HEK293T (cell line): Measurements from ENCODE around the gene R3HDM2.

Source experiments
- ARNT ChIP-seq: fragments of 450-650 bp; IDR thresholded peaks from 2 replicates; pipeline ENCODE4 v1.6.1; 2017; ENCODE audit warnings: mild to moderate bottlenecking
- BHLHE40 ChIP-seq: fragments of 450-650 bp; IDR thresholded peaks from 2 replicates; pipeline ENCODE4 v1.6.1; 2016; ENCODE audit warnings: mild to moderate bottlenecking, moderate library complexity, borderline replicate concordance
- CTBP1 ChIP-seq: fragments of 450-650 bp; IDR thresholded peaks from 2 replicates; pipeline ENCODE4 v1.6.1; 2016; ENCODE audit warnings: borderline replicate concordance
- ELF4 ChIP-seq: fragments of 450-650 bp; IDR thresholded peaks from 2 replicates; pipeline ENCODE4 v1.6.1; 2017; ENCODE audit warnings: antibody characterized with exemption
- FOXK2 ChIP-seq: fragments of 450-650 bp; IDR thresholded peaks from 2 replicates; pipeline ENCODE4 v1.6.1; 2016; ENCODE audit warnings: mild to moderate bottlenecking
- FOXM1 ChIP-seq: fragments of 450-650 bp; IDR thresholded peaks from 2 replicates; pipeline ENCODE4 v1.6.1; 2017; ENCODE audit warnings: mild to moderate bottlenecking, borderline replicate concordance
- HDGF ChIP-seq: fragments of 450-650 bp; IDR thresholded peaks from 2 replicates; pipeline ENCODE4 v1.6.1; 2017; ENCODE audit warnings: antibody characterized with exemption, borderline replicate concordance
- PKNOX1 ChIP-seq: fragments of 450-650 bp; IDR thresholded peaks from 2 replicates; pipeline ENCODE4 v1.6.1; 2016
- SP1 ChIP-seq: fragments of 450-650 bp; IDR thresholded peaks from 2 replicates; pipeline ENCODE4 v1.6.1; 2017
- ZNF384 ChIP-seq: fragments of 450-650 bp; IDR thresholded peaks from 2 replicates; pipeline ENCODE4 v1.6.1; 2016

- no peak for TF ChIP-seq ARNT
- TF ChIP-seq PKNOX1, result no peak
- TF ChIP-seq FOXK2, result no peak
- TF ChIP-seq SP1, result no peak
- TF ChIP-seq CTBP1, result no peak
- TF ChIP-seq ELF4, result no peak
- TF ChIP-seq BHLHE40, result no peak
- TF ChIP-seq ZNF384, result no peak
- TF ChIP-seq FOXM1, result no peak
- no peak for TF ChIP-seq HDGF
Measured at GRCh38 chr12:57456145-57456700, 25.4 kb upstream of the R3HDM2 start.
